ENCODE results near the gene LRP11.

- no peak for TF ChIP-seq EZH2 (IDR thresholded peaks at IDR 0.05; ENCODE audit: borderline replicate concordance, insufficient read depth, low read length, poor library complexity, severe bottlenecking)
- no peak for TF ChIP-seq TAF1 (IDR thresholded peaks at IDR 0.05; ENCODE audit: low read depth)
- TF ChIP-seq CTCF (IDR thresholded peaks at IDR 0.05; ENCODE audit: poor library complexity, severe bottlenecking): no peak
- TF ChIP-seq REST (IDR thresholded peaks at IDR 0.05; ENCODE audit: borderline replicate concordance): no peak
- TF ChIP-seq EP300 (conservative IDR thresholded peaks at IDR 0.05; ENCODE audit: poor library complexity, severe bottlenecking): no peak
- TF ChIP-seq SMC3 (conservative IDR thresholded peaks at IDR 0.05; ENCODE audit: poor library complexity): no peak
These were observed 3.9 kb upstream of the LRP11 start for GRCh38 chr6:149867876-149868640.

All from neural cell (in vitro differentiated cells).